ENCODE results near the gene GNAI3.
"Not testable (repeated sequence)": the region's sequence is repeated elsewhere in the genome, so short reads cannot be mapped to it uniquely, and the experiment has no call there.

GNAI3 gene

GRCh38 chr1:109657395-109657794 lies 109.0 kb downstream of the GNAI3 start:
- Histone ChIP-seq H3K9ac (ENCODE audit: low read length in 5 of 5) (no peak overlapping the region), H3K4me1 (ENCODE audit: control insufficient read depth in 5 of 5, insufficient read depth in 5 of 5, low read length in 5 of 5) (peaks cover 0 to 21% (median 18%) of the 10 kb centered on the region in 5 donors), H3K36me3 (ENCODE audit: control insufficient read depth in 5 of 5, insufficient read depth in 5 of 5, low read length in 5 of 5) (peaks cover 0 to 45% (median 31%) of the 10 kb centered on the region in 5 donors), H3K4me3 (ENCODE audit: low read depth in 1 of 5, low read length in 5 of 5) (no peak overlapping the region), H3K27me3 (ENCODE audit: control insufficient read depth in 5 of 5, insufficient read depth in 4 of 5, low read length in 5 of 5) (no peaks in the 10 kb centered on the region), H3K27ac (ENCODE audit: low read depth, low read length) (no peak overlapping the region), H3K9me3 (ENCODE audit: control insufficient read depth in 5 of 5, low read length in 5 of 5) (no peaks in the 10 kb centered on the region)

DNA sequence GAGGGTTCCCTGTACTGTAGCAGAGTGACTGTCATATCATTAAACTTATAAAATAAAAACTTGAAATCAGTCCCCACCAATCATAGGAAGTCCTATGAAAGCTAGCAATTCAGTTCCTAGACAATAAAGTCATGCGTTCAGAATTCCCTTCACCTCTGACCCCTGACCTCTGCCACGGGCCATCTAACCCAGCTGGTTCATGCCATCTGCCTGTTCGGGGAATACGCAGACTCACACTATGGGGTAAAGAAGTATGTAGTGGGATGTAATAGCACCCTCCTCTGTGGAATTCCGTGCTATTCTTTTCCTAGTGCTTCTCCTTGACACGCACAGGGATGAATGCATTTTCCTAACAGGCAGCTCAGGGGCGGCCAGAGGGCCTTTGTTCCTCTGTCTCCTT lies 109.6 kb downstream of the GNAI3 start:
- Histone ChIP-seq H3K4me3 (ENCODE audit: low read depth in 1 of 5, low read length in 5 of 5) (no peak overlapping the region), H3K27me3 (ENCODE audit: control insufficient read depth in 5 of 5, insufficient read depth in 4 of 5, low read length in 5 of 5) (no peaks in the 10 kb centered on the region), H3K36me3 (ENCODE audit: control insufficient read depth in 5 of 5, insufficient read depth in 5 of 5, low read length in 5 of 5) (peaks cover 0 to 45% (median 31%) of the 10 kb centered on the region in 5 donors), H3K9me3 (ENCODE audit: control insufficient read depth in 5 of 5, low read length in 5 of 5) (no peaks in the 10 kb centered on the region), H3K4me1 (ENCODE audit: control insufficient read depth in 5 of 5, insufficient read depth in 5 of 5, low read length in 5 of 5) (peaks cover 0 to 21% (median 18%) of the 10 kb centered on the region in 5 donors), H3K27ac (ENCODE audit: low read depth, low read length) (no peak overlapping the region), H3K9ac (ENCODE audit: low read length in 5 of 5) (no peak overlapping the region)

- H3K4me1 ChIP-seq (ENCODE audit: control insufficient read depth in 5 of 5, insufficient read depth in 5 of 5, low read length in 5 of 5): peaks cover 0 to 21% (median 18%) of the 10 kb centered on the region in 5 donors
- H3K9ac ChIP-seq (ENCODE audit: low read length in 5 of 5): no peak overlapping the region
- peaks cover 0 to 45% (median 31%) of the 10 kb centered on the region in 5 donors for H3K36me3 ChIP-seq (ENCODE audit: control insufficient read depth in 5 of 5, insufficient read depth in 5 of 5, low read length in 5 of 5)
Measured at GRCh38 chr1:109658533-109659042, 110.2 kb downstream of the GNAI3 start.

GRCh38 chr1:109659145-109659544 lies 110.7 kb downstream of the GNAI3 start:
- no peak overlapping the region for H3K4me3 ChIP-seq (ENCODE audit: low read depth in 1 of 5, low read length in 5 of 5)
- no peaks in the 10 kb centered on the region for H3K27me3 ChIP-seq (ENCODE audit: control insufficient read depth in 5 of 5, insufficient read depth in 4 of 5, low read length in 5 of 5)
- peaks cover 0 to 21% (median 18%) of the 10 kb centered on the region in 5 donors for H3K4me1 ChIP-seq (ENCODE audit: control insufficient read depth in 5 of 5, insufficient read depth in 5 of 5, low read length in 5 of 5)
- peaks cover 0 to 45% (median 31%) of the 10 kb centered on the region in 5 donors for H3K36me3 ChIP-seq (ENCODE audit: control insufficient read depth in 5 of 5, insufficient read depth in 5 of 5, low read length in 5 of 5)
- no peaks in the 10 kb centered on the region for H3K9me3 ChIP-seq (ENCODE audit: control insufficient read depth in 5 of 5, low read length in 5 of 5)
- no peak overlapping the region for H3K9ac ChIP-seq (ENCODE audit: low read length in 5 of 5)
- no peak overlapping the region for H3K27ac ChIP-seq (ENCODE audit: low read depth, low read length)

More at GRCh38 chr1:109658533-109659042, 110.2 kb downstream of the GNAI3 start:
- Histone ChIP-seq H3K27me3 (ENCODE audit: control insufficient read depth in 5 of 5, insufficient read depth in 4 of 5, low read length in 5 of 5) (no peaks in the 10 kb centered on the region), H3K27ac (ENCODE audit: low read depth, low read length) (no peak overlapping the region), H3K9me3 (ENCODE audit: control insufficient read depth in 5 of 5, low read length in 5 of 5) (no peaks in the 10 kb centered on the region), H3K4me3 (ENCODE audit: low read depth in 1 of 5, low read length in 5 of 5) (no peak overlapping the region)

GRCh38 chr1:109659997-109660690 lies 111.7 kb downstream of the GNAI3 start:
- Histone ChIP-seq H3K27me3 (ENCODE audit: control insufficient read depth in 5 of 5, insufficient read depth in 4 of 5, low read length in 5 of 5) (no peaks in the 10 kb centered on the region), H3K4me3 (ENCODE audit: low read depth in 1 of 5, low read length in 5 of 5) (no peak overlapping the region), H3K9me3 (ENCODE audit: control insufficient read depth in 5 of 5, low read length in 5 of 5) (no peaks in the 10 kb centered on the region), H3K9ac (ENCODE audit: low read length in 5 of 5) (no peak overlapping the region), H3K36me3 (ENCODE audit: control insufficient read depth in 5 of 5, insufficient read depth in 5 of 5, low read length in 5 of 5) (peaks cover 0 to 48% (median 31%) of the 10 kb centered on the region in 5 donors), H3K27ac (ENCODE audit: low read depth, low read length) (no peak overlapping the region), H3K4me1 (ENCODE audit: control insufficient read depth in 5 of 5, insufficient read depth in 5 of 5, low read length in 5 of 5) (peaks cover 0 to 18% (median 16%) of the 10 kb centered on the region in 5 donors)

- Histone ChIP-seq H3K36me3 (ENCODE audit: control insufficient read depth in 5 of 5, insufficient read depth in 5 of 5, low read length in 5 of 5) (peaks cover 0 to 49% (median 31%) of the 10 kb centered on the region in 5 donors), H3K4me1 (ENCODE audit: control insufficient read depth in 5 of 5, insufficient read depth in 5 of 5, low read length in 5 of 5) (peaks cover 0 to 13% (median 11%) of the 10 kb centered on the region in 5 donors)
- not testable (repeated sequence) for H3K9ac ChIP-seq (ENCODE audit: low read length in 5 of 5); H3K4me3 ChIP-seq (ENCODE audit: low read depth in 1 of 5, low read length in 5 of 5); H3K27me3 ChIP-seq (ENCODE audit: control insufficient read depth in 5 of 5, insufficient read depth in 4 of 5, low read length in 5 of 5); H3K27ac ChIP-seq (ENCODE audit: low read depth, low read length); H3K9me3 ChIP-seq (ENCODE audit: control insufficient read depth in 5 of 5, low read length in 5 of 5)
Measured at GRCh38 chr1:109660691-109661026, 112.2 kb downstream of the GNAI3 start.

DNA sequence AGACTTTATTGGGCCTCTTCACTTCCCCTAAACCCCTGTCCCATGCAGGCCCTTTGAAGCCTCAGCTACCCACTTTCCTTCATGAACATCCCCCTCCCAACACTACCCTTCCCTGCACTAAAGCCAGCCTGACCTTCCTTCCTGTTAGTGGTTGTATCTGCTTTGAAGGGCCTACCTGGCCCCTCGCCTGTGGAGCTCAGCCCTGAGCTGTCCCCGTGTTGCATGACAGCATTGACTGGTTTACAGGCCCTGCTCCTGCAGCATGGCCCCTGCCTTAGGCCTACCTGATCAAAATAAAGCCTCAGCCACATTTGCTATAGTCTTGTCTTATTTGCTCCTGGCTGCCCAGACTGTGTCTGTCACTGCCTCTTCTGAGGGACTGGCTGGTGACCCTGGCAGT lies 113.0 kb downstream of the GNAI3 start:
- peaks cover 0 to 49% (median 31%) of the 10 kb centered on the region in 5 donors for H3K36me3 ChIP-seq (ENCODE audit: control insufficient read depth in 5 of 5, insufficient read depth in 5 of 5, low read length in 5 of 5)
- no peak overlapping the region for H3K4me3 ChIP-seq (ENCODE audit: low read depth in 1 of 5, low read length in 5 of 5)

GRCh38 chr1:109664671-109665070 lies 116.3 kb downstream of the GNAI3 start:
- Histone ChIP-seq H3K4me1 (ENCODE audit: control insufficient read depth in 5 of 5, insufficient read depth in 5 of 5, low read length in 5 of 5) (peaks cover 2 to 13% (median 12%) of the 10 kb centered on the region in 5 donors), H3K36me3 (ENCODE audit: control insufficient read depth in 5 of 5, insufficient read depth in 5 of 5, low read length in 5 of 5) (peaks cover 0 to 29% (median 15%) of the 10 kb centered on the region in 5 donors), H3K9ac (ENCODE audit: low read length in 5 of 5) (no peak overlapping the region), H3K9me3 (ENCODE audit: control insufficient read depth in 5 of 5, low read length in 5 of 5) (no peaks in the 10 kb centered on the region), H3K27me3 (ENCODE audit: control insufficient read depth in 5 of 5, insufficient read depth in 4 of 5, low read length in 5 of 5) (no peaks in the 10 kb centered on the region), H3K4me3 (ENCODE audit: low read depth in 1 of 5, low read length in 5 of 5) (no peak overlapping the region), H3K27ac (ENCODE audit: low read depth, low read length) (no peak overlapping the region)

More for the DNA sequence above, 113.0 kb downstream of the GNAI3 start:
- Histone ChIP-seq H3K27me3 (ENCODE audit: control insufficient read depth in 5 of 5, insufficient read depth in 4 of 5, low read length in 5 of 5) (no peaks in the 10 kb centered on the region), H3K9me3 (ENCODE audit: control insufficient read depth in 5 of 5, low read length in 5 of 5) (no peaks in the 10 kb centered on the region), H3K9ac (ENCODE audit: low read length in 5 of 5) (no peak overlapping the region), H3K4me1 (ENCODE audit: control insufficient read depth in 5 of 5, insufficient read depth in 5 of 5, low read length in 5 of 5) (peaks cover 0 to 10% (median 6%) of the 10 kb centered on the region in 5 donors), H3K27ac (ENCODE audit: low read depth, low read length) (no peak overlapping the region)

DNA sequence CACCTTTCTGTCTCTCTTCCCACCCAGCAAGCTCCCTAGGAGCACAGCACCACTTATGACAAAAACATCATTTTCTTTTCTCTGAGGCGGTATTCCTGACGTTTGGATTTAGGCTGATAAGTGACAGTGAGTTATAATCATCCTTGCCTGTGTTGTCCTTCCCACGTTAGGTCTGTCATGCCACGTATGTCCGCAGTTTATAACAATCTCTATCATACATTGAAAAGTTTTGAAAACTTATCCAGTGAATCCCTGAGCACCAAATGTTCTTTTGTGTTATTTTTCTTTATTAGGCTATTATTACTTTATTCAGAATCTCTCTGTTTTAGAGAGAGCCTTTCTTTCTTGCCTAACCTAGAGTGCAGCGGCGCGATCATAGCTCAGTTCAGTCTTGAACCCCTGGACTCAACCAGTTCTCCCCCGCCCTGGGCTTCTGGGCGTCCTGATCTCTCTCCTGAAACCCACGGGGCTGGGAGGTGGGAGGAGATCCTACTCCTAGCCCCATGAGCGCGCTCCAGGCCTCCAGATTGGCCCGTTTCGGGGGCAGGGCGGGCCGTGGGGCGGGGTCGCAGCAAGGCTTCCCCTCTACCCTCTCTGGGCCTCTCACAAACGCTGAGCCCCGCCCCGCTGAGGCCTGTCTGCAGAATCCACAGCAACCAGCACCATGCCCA lies 119.2 kb downstream of the GNAI3 start, which contains the start of gene GSTM2:
Gene GSTM2 (plus strand): TSS at position 606 of the 671 bp plus-strand sequence. CDS start 59 bp downstream, at position 665.
- H3K4me3 ChIP-seq (ENCODE audit: low read depth in 1 of 5, low read length in 5 of 5): peak within 1 kb of the TSS; percentile 62 to 79 (median 72)
- peak within 1 kb of the TSS in 4 of 5 donors; percentile 53 to 74 (median 65) for H3K9ac ChIP-seq (ENCODE audit: low read length in 5 of 5)
- no peak within 1 kb of the TSS for H3K27ac ChIP-seq (ENCODE audit: low read depth, low read length)
- H3K27me3 ChIP-seq (ENCODE audit: control insufficient read depth in 5 of 5, insufficient read depth in 4 of 5, low read length in 5 of 5): no peaks in the 10 kb centered on the region
- H3K36me3 ChIP-seq (ENCODE audit: control insufficient read depth in 5 of 5, insufficient read depth in 5 of 5, low read length in 5 of 5): peaks cover 0 to 11% (median 5%) of the 10 kb centered on the region in 5 donors
- H3K4me1 ChIP-seq (ENCODE audit: control insufficient read depth in 5 of 5, insufficient read depth in 5 of 5, low read length in 5 of 5): peaks cover 2 to 13% (median 12%) of the 10 kb centered on the region in 5 donors
- H3K9me3 ChIP-seq (ENCODE audit: control insufficient read depth in 5 of 5, low read length in 5 of 5): no peaks in the 10 kb centered on the region
